GM18526 (cell line): ENCODE results near the gene AKR7A2.

ENCODE experiments used
- POLR2A ChIP-seq: IDR thresholded peaks from 3 replicates; pipeline ENCODE4 v1.6.1; 2011; ENCODE audit not compliant: insufficient read length; ENCODE audit errors: extremely low read depth

AKR7A2 gene

DNA sequence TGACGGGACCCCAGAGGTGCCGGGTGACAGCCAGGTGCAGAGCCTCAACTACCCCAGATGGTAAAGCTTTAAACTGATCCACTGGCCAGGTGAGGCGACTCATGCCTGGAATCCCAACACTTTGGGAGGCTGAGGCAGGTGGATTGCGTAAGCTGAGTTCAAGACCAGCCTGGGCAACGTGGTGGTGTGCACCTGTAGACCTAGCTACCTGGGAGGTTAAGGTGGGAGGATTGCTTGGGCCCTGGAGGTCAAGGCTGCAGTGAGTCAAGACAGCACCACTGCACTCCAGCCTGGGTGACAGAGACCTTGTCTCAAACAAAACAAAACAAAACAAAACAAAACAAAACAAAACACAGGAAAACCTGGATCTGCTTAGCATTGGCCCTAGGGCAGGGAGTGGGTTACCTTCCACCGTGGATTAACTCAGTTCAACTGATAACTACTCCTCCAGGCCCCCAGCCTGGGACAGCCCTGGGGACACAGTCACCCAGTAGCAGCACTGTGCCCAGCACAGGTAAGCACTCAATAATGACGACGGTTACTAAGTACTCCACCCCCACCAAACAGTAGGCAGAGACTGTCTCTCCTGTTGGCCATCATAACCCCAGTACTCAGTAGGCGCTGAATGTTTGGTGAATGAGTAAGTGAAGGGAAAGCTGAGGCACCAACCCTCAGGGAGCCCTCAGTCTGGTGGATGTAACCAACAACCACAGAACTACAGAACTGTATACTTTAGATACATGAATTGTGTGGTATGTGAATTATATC is 21.8 kb upstream of the AKR7A2 start:
- no peak for TF ChIP-seq POLR2A

DNA sequence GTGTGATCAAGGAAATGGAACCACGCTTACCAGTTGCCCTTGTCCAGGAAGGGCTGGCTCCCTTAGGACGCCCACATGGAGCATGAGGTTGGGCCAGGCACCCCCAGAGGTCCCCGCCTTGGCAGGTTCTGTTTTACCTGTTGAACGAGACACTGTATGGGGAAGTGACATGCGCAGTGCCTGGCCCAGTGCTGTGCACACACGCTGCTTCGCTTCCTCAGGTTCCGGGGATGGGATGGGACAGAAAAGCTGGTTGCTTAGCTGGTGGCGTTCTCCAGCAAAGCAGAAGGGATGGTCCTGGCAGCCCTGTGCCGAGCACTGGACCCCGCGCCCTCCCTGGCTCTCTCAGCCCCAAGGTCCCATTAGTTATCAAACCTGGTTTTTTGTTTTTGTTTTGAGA is 20.9 kb upstream of the AKR7A2 start:
- TF ChIP-seq POLR2A, result no peak

DNA sequence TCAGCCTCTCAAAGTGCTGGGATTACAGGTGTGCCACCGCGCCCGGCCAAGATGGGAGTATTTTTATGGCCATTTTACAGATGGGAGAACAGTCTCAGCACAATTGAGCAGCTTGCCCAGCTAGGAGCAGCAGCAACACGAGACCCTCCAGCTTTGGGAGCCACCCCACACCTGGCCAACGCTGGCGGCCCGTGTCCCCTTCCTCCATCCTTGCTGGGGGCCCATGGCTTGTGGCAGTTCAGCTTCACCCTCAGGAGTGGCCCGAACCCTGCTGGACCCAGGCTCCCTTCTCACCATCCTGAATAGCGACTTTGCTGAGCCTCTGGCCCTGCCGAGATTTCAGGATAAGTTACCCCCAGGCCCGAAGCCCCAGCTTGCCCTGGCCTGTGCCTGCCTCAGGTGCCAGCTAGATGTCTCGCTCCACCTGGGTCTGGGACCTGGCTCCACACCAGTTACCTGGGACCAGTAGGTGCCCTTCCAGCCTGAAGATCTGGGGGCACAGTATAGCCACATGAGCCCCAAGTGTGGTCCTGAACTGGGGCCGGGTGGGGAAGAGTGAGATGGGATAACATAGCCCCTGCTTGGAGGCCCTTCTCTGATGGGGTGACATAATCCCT is 19.4 kb upstream of the AKR7A2 start:
- TF ChIP-seq POLR2A, result no peak

DNA sequence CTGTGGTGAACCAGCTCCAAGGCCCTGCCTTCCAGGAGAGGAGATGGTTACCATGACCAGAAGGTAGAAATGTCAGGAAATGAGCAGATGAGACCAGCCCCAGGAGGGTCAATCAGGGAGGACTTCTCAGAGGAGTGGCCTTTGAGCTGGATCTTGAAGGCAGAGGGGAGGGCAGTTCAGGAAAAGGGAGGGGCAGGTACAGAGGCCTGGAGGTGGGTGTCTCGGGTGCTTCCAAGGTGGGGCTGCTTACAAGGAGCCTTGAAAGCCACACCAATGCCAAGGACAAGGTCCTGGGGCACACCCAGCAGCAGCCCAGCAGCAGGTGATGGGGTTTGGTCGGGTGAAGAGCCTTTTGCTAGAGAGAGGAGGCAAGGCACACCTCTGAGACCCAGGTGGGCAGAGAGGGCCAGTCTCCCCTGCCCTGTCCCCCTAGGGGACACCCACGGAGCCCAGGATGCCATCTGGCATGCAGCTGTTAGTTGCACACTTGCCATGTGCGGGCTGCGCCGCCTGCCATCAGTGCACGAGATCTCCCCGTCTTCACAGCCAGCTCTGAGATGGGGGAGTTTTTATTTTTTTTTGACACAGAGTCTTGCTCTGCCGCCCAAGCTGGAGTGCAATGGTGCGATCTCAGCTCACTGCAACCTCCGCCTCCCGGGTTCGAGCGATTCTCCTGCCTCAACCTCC is 18.6 kb upstream of the AKR7A2 start:
- no peak for TF ChIP-seq POLR2A

DNA sequence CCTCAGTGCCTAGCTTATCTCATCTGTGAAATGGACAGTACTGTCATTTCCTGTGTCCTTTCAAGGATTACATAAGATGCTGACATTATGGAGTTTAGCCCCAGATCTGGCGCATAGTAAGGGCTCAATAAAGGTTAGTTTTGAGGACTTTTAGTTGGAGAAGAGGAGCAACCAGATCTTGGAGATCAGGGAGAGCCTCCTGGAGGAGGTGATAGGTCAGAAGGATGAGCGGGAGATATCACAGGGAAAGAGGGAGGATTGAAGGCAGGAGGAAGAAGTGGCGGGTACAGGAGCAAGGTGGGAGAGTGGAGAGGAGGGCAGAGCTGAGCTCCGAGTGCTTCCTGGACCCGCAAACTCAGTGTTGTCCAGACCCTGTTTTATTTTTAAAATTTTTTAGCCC is 17.7 kb upstream of the AKR7A2 start:
- TF ChIP-seq POLR2A, result no peak

DNA sequence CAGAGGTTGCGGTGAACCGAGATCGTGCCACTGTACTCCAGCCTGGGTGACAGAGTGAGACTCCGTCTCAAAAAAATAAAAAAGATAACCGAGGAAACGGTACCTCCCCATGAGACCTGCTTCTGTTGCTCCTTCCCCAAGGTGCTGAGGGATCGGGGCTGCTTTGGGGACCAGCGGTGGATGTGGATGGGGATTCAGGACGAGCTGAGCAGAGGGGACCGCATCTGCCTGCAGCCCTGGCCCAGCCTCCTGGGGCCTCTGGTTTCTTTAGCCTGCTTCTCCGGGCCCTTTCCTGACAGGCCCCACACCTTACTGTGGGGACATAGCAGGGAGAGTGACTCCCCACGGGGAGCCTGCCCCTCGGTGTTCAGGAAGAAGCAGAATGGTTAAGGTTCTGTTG is 17.2 kb upstream of the AKR7A2 start:
- TF ChIP-seq POLR2A, result no peak

DNA sequence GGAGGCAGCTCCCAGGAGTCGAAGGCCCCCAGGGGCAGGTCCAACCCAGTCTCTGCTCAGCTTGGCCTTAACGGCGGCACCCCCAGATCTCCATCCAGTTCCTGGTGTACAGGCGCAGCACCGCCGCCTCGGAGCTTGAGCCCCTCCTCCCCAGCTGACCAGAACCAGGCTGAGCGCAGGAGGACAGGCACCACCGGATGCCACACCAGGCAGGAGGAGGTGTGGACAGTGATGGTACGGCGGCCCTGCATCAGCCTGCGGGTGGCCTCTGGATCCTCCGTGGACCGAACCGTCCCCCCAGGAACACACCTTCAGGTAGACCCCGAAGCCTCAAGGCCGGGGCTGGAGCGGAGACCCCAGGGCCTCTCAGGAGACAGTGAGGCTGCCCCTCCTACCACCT is 16.5 kb upstream of the AKR7A2 start:
- TF ChIP-seq POLR2A, result no peak

DNA sequence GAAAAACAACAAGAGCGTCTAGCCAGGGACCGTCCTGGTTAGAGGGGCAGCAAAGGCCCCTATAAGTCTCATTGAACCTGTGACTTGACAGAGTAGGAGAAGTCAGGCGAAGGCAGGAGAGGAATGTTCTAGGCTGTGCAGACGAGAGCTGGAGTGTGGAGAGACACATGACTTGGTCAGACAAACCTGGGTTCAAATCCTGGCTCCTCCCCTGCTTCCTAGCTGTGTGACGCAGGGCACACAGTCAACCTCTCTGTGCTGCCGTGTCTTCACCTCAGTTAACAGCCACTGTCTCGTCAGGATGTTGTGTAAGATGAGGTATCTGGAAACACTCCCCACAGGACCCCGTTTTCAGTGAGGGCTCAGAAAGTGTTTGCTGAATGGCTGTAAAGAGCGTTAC is 15.8 kb upstream of the AKR7A2 start:
- no peak for TF ChIP-seq POLR2A

DNA sequence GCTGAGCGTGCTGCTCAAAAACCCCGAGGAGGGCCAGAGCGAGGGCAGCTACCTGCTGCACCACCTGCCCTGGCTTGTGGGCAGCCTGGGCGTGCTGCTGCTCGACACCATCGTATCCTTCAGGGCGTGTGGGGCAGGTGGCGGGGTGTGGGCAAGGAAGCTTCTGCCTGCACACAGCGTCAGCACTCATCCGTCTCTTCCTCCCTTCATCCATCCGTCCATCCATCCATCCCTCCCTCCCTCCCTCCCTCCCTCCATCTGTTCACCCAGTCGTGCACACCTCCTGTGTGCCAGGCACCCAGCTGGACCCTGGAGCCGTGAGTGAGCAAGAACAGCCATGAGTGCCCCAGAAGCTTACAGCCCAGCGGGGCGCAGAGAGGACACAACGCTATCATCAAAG is 15.4 kb upstream of the AKR7A2 start:
- TF ChIP-seq POLR2A, result no peak

DNA sequence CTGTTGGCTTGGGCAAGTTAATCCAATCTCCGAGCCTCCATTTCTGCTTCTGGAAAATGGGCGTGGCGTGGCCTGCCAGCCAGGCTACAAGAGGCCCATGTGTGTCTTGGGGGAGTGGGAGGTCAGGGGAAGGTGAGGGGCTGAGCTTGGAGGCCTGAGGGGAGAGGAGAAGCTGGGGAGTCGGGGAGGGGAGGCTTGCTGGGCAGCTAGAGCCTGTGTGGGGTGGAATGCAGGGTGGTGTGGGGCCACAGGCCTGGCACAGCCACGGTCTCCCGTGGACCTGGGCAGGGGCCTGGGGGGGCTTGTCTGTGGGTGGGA is 14.8 kb upstream of the AKR7A2 start:
- TF ChIP-seq POLR2A, result no peak

DNA sequence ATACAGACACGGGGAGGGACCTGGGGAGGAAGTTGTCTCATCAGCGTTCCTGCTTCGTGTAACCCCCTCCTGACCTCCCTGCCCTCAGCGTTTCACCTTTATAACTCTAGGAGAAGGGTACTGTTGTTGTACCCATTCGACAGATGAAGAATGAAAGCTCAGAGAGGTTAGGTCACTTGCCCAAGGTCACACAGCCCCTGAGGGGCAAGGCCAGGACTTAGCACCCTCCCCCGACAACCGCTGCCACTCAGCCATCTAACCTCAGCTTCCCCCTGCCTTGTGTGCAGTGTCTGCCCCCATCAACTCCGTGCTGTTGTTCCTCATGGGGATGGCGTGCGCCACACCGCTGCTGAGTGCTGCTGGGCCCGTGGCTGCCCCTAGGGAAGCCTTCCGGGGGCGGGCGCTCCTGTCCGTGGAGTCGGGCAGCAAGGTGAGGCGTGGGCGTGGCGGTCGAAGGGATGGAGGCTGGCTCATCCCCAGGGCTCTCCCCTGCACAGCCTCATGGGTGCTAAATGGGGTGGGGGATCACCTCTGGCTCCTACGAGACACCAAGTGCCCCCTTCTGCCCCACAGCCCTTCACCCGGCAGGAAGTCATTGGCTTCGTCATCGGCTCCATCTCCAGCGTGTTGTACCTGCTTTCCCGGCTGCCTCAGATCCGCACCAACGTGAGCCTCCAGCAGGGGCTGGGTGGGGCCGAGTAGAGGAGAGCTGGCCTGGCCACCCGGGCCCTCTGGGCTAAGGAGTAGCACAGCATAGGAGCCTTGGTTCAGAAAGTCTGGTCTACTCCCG is 14.2 kb upstream of the AKR7A2 start:
- TF ChIP-seq POLR2A, result no peak

DNA sequence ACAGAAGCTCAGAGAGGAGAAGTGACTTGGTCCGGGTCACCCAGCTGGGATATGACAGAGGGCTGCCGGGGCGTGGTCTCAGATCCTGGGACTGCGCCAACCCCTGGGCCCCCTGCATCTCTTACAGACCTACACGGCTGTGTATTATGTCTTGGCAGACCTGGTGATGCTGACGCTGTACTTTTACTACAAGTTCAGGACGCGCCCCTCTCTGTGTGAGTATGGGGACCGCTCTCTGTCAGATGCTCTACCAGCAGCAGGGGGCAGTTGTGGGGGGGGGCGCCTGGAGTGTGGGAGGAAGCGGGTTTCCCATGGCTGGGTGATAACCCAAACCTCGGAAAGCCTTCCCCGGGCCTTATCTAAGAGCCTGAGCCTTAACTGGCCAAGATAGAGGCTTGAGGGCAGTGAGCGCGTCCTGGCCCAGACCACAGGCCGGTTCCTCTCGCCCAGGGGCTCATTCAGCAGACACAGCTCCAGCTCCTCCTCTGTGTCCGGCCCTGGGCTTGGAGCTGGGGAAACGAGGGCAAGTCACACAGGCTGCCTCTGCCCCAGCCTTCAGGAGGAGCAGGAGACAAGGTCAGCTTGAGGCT is 13.5 kb upstream of the AKR7A2 start:
- TF ChIP-seq POLR2A, result no peak

DNA sequence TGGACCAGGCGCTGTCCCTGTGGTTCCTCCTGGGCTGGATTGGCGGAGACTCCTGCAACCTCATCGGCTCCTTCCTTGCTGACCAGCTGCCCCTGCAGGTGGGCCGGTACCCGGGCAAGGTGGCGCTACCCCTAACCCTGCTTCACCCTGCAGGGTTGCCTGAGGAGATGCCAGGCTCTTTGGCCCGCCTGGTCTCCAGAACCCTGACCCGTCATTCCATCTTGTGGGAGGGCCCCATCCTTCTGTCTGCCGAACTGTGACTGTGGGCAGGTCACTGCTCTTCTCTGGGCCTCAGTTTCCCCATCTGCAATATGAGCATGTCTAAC is 12.7 kb upstream of the AKR7A2 start:
- no peak for TF ChIP-seq POLR2A

DNA sequence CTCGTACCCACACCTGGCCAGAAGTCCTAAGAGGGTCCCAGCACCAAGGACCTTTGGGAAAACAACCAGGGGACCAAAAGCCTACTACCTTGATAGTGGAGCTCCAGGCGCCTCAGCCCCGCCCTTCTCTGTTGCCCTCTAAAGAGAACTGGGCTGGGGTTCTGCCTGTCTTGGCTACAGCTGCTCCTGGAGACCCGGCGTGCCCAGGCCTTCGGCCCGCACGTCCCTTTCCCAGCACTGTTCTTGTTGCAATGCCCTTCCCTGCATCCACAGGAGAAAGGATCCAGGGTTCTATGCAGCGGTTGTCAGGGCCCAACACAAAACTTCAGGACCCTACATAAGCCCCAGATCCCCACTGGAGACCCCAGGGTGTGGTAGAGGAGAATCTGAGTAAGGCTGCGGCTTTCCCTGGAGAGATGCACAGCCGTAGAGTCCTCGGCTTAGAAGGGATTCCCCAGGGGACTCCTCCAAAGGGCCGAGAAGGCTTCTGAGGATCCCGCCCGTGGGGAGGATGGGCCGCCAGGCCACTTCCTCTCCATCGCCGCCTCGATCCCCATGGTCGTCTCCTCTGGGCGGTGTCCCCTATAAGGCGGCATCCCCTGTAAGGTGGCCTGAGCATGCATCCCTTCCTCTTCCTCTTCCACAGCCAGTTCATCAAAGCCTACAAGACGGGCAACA is 12.2 kb upstream of the AKR7A2 start:
- no peak for TF ChIP-seq POLR2A

DNA sequence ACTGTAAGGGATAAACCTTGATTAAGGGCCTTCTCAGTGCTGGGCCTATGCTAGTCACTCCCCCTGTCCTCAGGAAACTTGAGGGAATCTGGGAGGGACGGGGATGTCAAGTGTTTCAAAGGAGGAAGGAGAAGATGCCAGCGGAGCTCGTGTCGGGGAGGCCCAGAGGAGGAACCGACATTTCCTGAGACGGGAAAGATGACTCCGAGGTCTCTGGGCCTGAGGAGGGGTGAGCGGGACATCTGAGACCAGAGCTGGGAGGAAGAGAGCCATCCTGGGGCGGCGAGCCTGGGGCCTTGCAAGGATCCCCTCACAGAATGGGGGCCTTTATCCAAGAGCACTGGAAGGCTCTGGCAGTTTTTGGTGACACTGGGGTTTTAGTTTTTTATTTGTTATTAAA is 10.5 kb upstream of the AKR7A2 start:
- TF ChIP-seq POLR2A, result no peak
